Measurements from ENCODE around the gene PITRM1. TPM values are rescaled to one million over a fixed set of nuclear protein-coding genes. Genes with fewer than 3 reads are reported as not detected.

Gene PITRM1
- polyA plus RNA-seq, 1 donor (not counting 4 experiments of a cell fraction or from before 2014, with no cell fraction given), result 47.2 TPM

GRCh38 chr10:3159152-3159551 is 13.4 kb downstream of the PITRM1 start:
- H3K27ac ChIP-seq (ENCODE audit: control insufficient read depth, insufficient read depth, low read length), result no peak overlapping the region
- dilution Hi-C loops (cut with MboI; ENCODE audit: extremely low pct_ligation_motif_present, low sequenced_read_pairs), result no loop called here
- FAIRE-seq (no peak), DNase-seq (ENCODE audit: low read depth, low spot score) (no peak)
- H4K20me1 ChIP-seq (ENCODE audit: control insufficient read depth, extremely low read depth, insufficient read depth, low read length), result no peaks in the 10 kb centered on the region
- no peaks in the 10 kb centered on the region for H3K9me3 ChIP-seq (ENCODE audit: control insufficient read depth, low read depth, low read length)
- H3K36me3 ChIP-seq (ENCODE audit: control insufficient read depth in 2 of 2, extremely low read depth in 1 of 2, insufficient read depth in 2 of 2, low read length in 2 of 2), result peaks cover 43 to 52% of the 10 kb centered on the region in 2 experiments
- no peak overlapping the region for H3K9ac ChIP-seq (ENCODE audit: control insufficient read depth, extremely low read depth, insufficient read depth, low read length)
- no peaks in the 10 kb centered on the region for H3K9me1 ChIP-seq (ENCODE audit: control insufficient read depth, extremely low read depth, insufficient read depth, low read length)
- TF ChIP-seq CTCF (optimal IDR thresholded peaks at IDR 0.05 in 1 of 3, IDR thresholded peaks at IDR 0.05 in 1 of 3, conservative IDR thresholded peaks at IDR 0.05 in 1 of 3; ENCODE audit: extremely low read depth in 1 of 3, insufficient read depth in 2 of 3, low read length in 3 of 3), result no peak
- TF ChIP-seq EZH2 (IDR thresholded peaks at IDR 0.05; ENCODE audit: low read length), result no peak
- H3K79me2 ChIP-seq (ENCODE audit: control insufficient read depth, insufficient read depth, low read length), result no peaks in the 10 kb centered on the region
- no peak overlapping the region for H3K4me2 ChIP-seq (ENCODE audit: control insufficient read depth, extremely low read depth, insufficient read depth, low read depth, low read length)
- H3K27me3 ChIP-seq (ENCODE audit: control insufficient read depth, extremely low read depth, insufficient read depth, low read length), result no peaks in the 10 kb centered on the region
- H3K4me3 ChIP-seq (ENCODE audit: control insufficient read depth in 2 of 3, extremely low read depth in 1 of 3, insufficient read depth in 2 of 3, low read depth in 1 of 3, low read length in 3 of 3), result no peak overlapping the region
- no peak overlapping the region for H2AFZ ChIP-seq (ENCODE audit: control insufficient read depth, low read length)
- no peaks in the 10 kb centered on the region for H3K4me1 ChIP-seq (ENCODE audit: control insufficient read depth, extremely low read depth, insufficient read depth, low read length)

GRCh38 chr10:3154666-3155065 is 17.9 kb downstream of the PITRM1 start:
- Histone ChIP-seq H3K4me3 (ENCODE audit: control insufficient read depth in 2 of 3, extremely low read depth in 1 of 3, insufficient read depth in 2 of 3, low read depth in 1 of 3, low read length in 3 of 3) (no peak overlapping the region), H3K4me2 (ENCODE audit: control insufficient read depth, extremely low read depth, insufficient read depth, low read depth, low read length) (no peak overlapping the region), H3K27ac (ENCODE audit: control insufficient read depth, insufficient read depth, low read length) (no peak overlapping the region), H3K36me3 (ENCODE audit: control insufficient read depth in 2 of 2, extremely low read depth in 1 of 2, insufficient read depth in 2 of 2, low read length in 2 of 2) (peaks cover 55 to 60% of the 10 kb centered on the region in 2 experiments), H3K27me3 (ENCODE audit: control insufficient read depth, extremely low read depth, insufficient read depth, low read length) (no peaks in the 10 kb centered on the region), H3K79me2 (ENCODE audit: control insufficient read depth, insufficient read depth, low read length) (no peaks in the 10 kb centered on the region), H3K9me1 (ENCODE audit: control insufficient read depth, extremely low read depth, insufficient read depth, low read length) (no peaks in the 10 kb centered on the region), H3K4me1 (ENCODE audit: control insufficient read depth, extremely low read depth, insufficient read depth, low read length) (no peaks in the 10 kb centered on the region), H3K9ac (ENCODE audit: control insufficient read depth, extremely low read depth, insufficient read depth, low read length) (no peak overlapping the region), H4K20me1 (ENCODE audit: control insufficient read depth, extremely low read depth, insufficient read depth, low read length) (no peaks in the 10 kb centered on the region), H2AFZ (ENCODE audit: control insufficient read depth, low read length) (no peak overlapping the region), H3K9me3 (ENCODE audit: control insufficient read depth, low read depth, low read length) (no peaks in the 10 kb centered on the region)
- dilution Hi-C loops (cut with MboI; ENCODE audit: extremely low pct_ligation_motif_present, low sequenced_read_pairs), result no loop called here
- DNase-seq (ENCODE audit: low read depth, low spot score) (no peak), FAIRE-seq (no peak)
- TF ChIP-seq CTCF (optimal IDR thresholded peaks at IDR 0.05 in 1 of 3, IDR thresholded peaks at IDR 0.05 in 1 of 3, conservative IDR thresholded peaks at IDR 0.05 in 1 of 3; ENCODE audit: extremely low read depth in 1 of 3, insufficient read depth in 2 of 3, low read length in 3 of 3), result no peak
- TF ChIP-seq EZH2 (IDR thresholded peaks at IDR 0.05; ENCODE audit: low read length), result no peak

All from keratinocyte (primary cell).